HepG2 (cell line): Measurements from ENCODE around the gene COL26A1. TPM values are rescaled to one million over a fixed set of nuclear protein-coding genes. Genes with fewer than 3 reads are reported as not detected.

Experiments
- DNMT1 ChIP-seq: sonication (generic); formaldehyde crosslinking; IDR thresholded peaks from 2 replicates; pipeline ENCODE4 v1.5.1; 2020; ENCODE audit warnings: mild to moderate bottlenecking, missing genetic modification reagents
- EED ChIP-seq: sonication (generic); formaldehyde crosslinking; IDR thresholded peaks from 2 replicates; pipeline ENCODE4 v1.5.0; 2020; ENCODE audit warnings: mild to moderate bottlenecking, missing genetic modification reagents
- MIXL1 ChIP-seq: IDR thresholded peaks from 2 replicates; pipeline ENCODE4 v1.6.1; 2016
- POLR2AphosphoS2 ChIP-seq: IDR thresholded peaks from 2 replicates; pipeline ENCODE4 v1.6.1; 2011; ENCODE audit warnings: low read depth, low read length, improper control_type of control experiment
- SIN3B ChIP-seq: fragments of 150-350 bp; IDR thresholded peaks from 2 replicates; pipeline ENCODE4 v1.6.1; 2014; ENCODE audit warnings: low read length
- polyA plus RNA-seq, 8 experiments: library from polyadenylated mRNA; depleted of rRNA in 3 of 8; stranded (reverse) in 7 of 8; unstranded in 1 of 8; fragments of >200 nt; fragmentation: Illumina TruSeq in 4 of 8; extraction: Trizol in 4 of 8; gene quantifications; 2 replicates each; pipeline versions ENCODE4 v1.2.1 to v1.2.3, GENCODE V29; 2011 to 2016; ENCODE audit warnings: low read depth in 4 of 8, missing spikeins in 1 of 8, mixed read lengths in 1 of 8; ENCODE audit not compliant: insufficient read depth in 1 of 8
- total RNA-seq, 5 experiments: library from RNA; depleted of rRNA; stranded (reverse); fragments of >200 nt; fragmentation: Illumina TruSeq; extraction: Trizol; gene quantifications; 2 replicates each; pipeline ENCODE4 v1.2.3, GENCODE V29; 2016; ENCODE audit warnings: low read depth in 1 of 5
- TF ChIP-seq, protein P1 (sequence below): sonication (generic); formaldehyde crosslinking; IDR thresholded peaks from one replicate; pipeline ENCODE4 v1.5.1; 2020; ENCODE audit warnings: mild to moderate bottlenecking, missing genetic modification reagents; ENCODE audit errors: not compliant biosample characterization
- TF ChIP-seq, protein P2 (sequence below): sonication (generic); formaldehyde crosslinking; IDR thresholded peaks from 2 replicates; pipeline ENCODE4 v1.5.0; 2020; ENCODE audit warnings: mild to moderate bottlenecking, low read depth, missing genetic modification reagents, borderline replicate concordance

COL26A1 gene
- total and polyA plus RNA-seq, 2 of the 13 experiments (the other 11 are each of a cell fraction or from before 2014, with no cell fraction given): 7.8 to 9.2 TPM

- TF ChIP-seq, protein P1, sequence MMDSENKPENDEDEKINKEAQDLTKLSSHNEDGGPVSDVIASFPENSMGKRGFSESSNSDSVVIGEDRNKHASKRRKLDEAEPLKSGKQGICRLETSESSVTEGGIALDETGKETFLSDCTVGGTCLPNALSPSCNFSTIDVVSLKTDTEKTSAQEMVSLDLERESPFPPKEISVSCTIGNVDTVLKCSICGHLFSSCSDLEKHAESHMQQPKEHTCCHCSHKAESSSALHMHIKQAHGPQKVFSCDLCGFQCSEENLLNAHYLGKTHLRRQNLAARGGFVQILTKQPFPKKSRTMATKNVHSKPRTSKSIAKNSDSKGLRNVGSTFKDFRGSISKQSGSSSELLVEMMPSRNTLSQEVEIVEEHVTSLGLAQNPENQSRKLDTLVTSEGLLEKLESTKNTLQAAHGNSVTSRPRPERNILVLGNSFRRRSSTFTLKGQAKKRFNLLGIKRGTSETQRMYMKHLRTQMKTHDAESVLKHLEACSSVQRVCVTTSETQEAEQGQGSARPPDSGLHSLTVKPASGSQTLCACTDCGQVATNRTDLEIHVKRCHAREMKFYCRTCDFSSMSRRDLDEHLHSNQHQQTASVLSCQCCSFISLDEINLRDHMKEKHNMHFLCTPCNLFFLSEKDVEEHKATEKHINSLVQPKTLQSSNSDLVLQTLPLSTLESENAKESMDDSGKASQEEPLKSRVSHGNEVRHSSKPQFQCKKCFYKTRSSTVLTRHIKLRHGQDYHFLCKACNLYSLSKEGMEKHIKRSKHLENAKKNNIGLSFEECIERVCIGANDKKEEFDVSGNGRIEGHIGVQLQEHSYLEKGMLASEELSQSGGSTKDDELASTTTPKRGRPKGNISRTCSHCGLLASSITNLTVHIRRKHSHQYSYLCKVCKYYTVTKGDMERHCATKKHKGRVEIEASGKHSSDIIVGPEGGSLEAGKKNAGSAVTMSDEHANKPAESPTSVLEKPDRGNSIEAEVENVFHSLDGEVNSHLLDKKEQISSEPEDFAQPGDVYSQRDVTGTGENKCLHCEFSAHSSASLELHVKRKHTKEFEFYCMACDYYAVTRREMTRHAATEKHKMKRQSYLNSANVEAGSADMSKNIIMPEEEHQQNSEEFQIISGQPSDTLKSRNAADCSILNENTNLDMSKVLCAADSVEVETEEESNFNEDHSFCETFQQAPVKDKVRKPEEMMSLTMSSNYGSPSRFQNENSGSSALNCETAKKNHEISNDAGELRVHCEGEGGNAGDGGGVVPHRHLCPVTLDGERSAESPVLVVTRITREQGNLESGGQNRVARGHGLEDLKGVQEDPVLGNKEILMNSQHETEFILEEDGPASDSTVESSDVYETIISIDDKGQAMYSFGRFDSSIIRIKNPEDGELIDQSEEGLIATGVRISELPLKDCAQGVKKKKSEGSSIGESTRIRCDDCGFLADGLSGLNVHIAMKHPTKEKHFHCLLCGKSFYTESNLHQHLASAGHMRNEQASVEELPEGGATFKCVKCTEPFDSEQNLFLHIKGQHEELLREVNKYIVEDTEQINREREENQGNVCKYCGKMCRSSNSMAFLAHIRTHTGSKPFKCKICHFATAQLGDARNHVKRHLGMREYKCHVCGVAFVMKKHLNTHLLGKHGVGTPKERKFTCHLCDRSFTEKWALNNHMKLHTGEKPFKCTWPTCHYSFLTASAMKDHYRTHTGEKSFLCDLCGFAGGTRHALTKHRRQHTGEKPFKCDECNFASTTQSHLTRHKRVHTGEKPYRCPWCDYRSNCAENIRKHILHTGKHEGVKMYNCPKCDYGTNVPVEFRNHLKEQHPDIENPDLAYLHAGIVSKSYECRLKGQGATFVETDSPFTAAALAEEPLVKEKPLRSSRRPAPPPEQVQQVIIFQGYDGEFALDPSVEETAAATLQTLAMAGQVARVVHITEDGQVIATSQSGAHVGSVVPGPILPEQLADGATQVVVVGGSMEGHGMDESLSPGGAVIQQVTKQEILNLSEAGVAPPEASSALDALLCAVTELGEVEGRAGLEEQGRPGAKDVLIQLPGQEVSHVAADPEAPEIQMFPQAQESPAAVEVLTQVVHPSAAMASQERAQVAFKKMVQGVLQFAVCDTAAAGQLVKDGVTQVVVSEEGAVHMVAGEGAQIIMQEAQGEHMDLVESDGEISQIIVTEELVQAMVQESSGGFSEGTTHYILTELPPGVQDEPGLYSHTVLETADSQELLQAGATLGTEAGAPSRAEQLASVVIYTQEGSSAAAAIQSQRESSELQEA (CRISPR knock-in tag): no peak
- TF ChIP-seq EED (no peak), DNMT1 (CRISPR knock-in tag) (no peak), MIXL1 (CRISPR knock-in tag) (no peak), SIN3B (no peak), POLR2AphosphoS2 (no peak)
- TF ChIP-seq, protein P2, sequence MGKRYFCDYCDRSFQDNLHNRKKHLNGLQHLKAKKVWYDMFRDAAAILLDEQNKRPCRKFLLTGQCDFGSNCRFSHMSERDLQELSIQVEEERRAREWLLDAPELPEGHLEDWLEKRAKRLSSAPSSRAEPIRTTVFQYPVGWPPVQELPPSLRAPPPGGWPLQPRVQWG (CRISPR knock-in tag): no peak
- TF ChIP-seq, all 625 proteins: peak for 0
These were observed 192.1 kb downstream of the COL26A1 start (continued) for GRCh38 chr7:101554584-101555268.
